Kidney glomerular epithelial cell (primary cell): Measurements from ENCODE around the gene HKDC1.
"Not testable (repeated sequence)": the region's sequence is repeated elsewhere in the genome, so short reads cannot be mapped to it uniquely, and the experiment has no call there.

ENCODE experiments used
- DNase-seq: peaks from one replicate; lab custom pipeline; 2025; lab: John Stamatoyannopoulos, UW

Gene HKDC1

DNA sequence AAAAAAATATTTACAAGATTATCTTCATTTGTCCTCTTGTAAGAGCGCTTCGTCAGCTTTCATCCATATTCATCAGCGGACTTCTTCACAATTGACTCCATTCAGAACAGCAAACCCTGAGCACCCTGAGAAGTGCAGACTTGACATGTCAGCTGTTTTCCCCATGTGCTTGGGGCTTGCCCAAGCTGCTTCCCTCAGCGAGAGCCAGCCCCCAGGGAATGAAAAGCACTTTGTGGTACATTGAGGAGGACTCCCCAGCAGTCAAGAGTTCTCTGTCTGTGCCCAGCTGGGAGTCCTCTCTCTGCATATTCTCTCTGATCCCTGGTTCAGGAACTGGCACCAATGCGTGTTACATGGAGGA, 22.7 kb downstream of the HKDC1 start:
- DNase-seq = no peak

DNA sequence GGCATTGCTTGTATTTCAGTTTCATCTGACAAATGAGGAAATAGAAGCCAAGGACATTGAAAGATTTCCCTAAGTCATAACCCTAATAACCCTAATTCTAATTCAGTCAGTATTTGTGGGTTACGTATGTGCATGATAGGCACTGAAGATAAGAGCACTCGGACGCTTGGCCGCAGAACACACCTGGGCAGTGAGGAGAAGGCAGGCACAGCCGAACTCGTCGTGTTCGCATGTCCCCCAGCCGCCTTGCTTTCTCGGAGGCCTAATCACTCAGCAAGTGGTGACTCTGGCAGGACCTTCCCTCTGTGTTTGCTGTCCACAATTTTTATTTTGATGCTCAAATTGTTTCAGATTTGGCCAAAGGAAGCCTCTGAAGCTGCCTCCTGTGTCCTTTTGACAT, 23.7 kb downstream of the HKDC1 start:
- DNase-seq = no peak

- no peak for DNase-seq
Measured at GRCh38 chr10:69246036-69246435, 25.9 kb downstream of the HKDC1 start.

DNA sequence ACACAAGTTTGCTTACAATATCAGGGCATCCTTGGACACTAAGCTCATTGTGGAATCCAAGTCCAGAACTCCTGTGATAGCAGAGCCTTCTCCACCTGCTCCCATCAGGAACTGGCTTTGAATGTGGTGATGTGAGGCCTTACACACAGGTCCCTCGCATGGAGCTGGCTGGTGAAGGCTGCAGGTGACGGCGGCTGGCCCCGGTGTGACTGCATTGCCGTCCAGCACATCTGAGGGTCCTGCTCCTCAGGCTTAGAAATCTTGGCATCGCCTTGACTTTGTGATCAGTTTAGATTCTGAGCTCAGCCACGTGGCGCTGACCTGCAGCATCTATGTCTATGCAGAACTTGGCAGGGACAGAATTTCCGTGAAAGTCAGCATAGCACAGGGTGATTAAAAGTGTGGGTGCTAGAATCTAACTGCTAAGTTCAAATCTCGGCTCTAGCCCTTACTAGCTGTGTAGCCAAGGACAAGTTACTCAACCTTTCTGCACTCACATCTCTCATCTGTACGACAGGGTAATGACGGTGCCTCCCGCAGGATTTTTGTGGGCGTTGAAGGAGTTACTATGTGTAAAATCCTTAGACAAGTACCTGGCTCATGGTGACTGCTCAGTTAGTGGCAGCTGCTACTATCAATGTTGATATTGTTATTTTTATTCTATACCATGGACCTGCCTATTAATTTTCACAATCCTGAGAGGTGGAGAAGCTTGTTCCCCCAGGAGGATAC, 26.6 kb downstream of the HKDC1 start:
- DNase-seq = no peak

- DNase-seq = no peak
Measured at GRCh38 chr10:69247313-69247710, 27.2 kb downstream of the HKDC1 start.

- no peak for DNase-seq
Measured at GRCh38 chr10:69248117-69248730, 28.1 kb downstream of the HKDC1 start.

DNA sequence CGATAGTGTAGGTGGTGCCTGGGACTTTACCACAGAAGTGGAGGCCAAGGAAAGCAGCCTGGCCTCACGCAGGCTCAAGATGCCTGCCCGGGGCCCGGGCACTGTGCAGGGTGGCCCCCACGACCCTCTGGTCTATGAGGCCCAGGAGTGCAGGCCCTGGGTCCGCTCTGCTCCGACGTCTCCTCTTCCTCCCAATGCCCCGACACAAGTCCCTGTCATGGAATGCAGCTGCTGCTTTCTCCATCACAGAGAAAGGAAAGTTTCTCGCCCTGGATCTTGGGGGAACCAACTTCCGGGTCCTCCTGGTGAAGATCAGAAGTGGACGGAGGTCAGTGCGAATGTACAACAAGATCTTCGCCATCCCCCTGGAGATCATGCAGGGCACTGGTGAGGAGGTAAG, 29.9 kb downstream of the HKDC1 start:
- DNase-seq = no peak

- DNase-seq = not testable (repeated sequence)
Measured at GRCh38 chr10:69251417-69251816, 31.3 kb downstream of the HKDC1 start.

GRCh38 chr10:69253171-69253570, 33.0 kb downstream of the HKDC1 start:
- DNase-seq = no peak

DNA sequence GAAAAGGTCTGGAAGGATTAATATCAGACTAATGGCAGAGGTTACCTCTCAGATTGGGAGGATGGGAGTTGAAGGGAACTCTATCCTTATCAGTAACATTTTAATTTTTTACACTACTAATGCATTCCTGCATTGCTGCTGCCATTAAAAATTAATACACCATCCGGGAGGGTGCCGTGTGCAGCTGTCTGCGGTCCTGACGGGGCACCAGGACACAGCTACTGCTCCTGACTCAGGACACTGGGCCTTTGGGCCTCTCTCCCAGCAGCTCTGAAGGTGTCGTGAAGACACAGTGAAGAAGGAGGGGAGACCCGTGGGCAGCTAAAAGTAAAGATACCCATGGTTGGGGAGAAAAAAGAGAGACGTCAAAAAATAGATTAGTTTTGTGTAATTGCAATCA, 34.7 kb downstream of the HKDC1 start:
- DNase-seq = no peak

- DNase-seq = no peak
Measured at GRCh38 chr10:69259547-69260243, 39.6 kb downstream of the HKDC1 start.

GRCh38 chr10:69261184-69261583, 41.1 kb downstream of the HKDC1 start:
- DNase-seq = no peak

DNA sequence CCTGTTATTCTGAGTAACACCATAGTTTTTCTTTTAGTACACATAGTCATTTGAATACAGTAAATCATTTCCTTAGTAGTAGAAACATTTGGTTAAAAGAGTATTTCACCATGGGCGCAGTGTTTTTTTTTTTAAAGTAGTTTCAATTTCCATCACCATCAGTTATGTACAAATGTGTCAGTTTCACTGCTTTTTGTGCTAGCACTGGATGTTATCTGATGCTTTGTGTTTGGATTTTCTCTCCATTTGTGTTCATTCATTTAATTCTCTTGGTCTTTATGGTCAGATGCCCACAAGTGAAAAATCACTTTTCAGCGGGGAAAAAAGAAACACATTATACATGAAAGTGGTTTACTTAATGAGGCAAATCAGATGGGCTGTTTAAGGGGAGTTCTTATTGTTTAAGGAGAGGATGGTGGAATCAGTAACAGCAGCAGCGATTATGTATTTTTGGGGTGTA, 42.2 kb downstream of the HKDC1 start:
- no peak for DNase-seq

DNA sequence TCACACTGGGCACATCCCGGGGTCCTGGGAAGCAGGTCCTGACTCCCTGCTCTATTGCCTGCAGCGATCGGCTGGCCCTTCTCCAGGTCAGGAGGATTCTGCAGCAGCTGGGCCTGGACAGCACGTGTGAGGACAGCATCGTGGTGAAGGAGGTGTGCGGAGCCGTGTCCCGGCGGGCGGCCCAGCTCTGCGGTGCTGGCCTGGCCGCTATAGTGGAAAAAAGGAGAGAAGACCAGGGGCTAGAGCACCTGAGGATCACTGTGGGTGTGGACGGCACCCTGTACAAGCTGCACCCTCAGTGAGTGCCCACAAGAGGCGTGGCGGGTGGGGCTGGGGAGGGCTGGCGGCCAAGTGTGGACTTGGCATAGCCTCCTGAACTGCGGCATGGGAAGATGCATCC, 45.4 kb downstream of the HKDC1 start:
- DNase-seq = no peak

DNA sequence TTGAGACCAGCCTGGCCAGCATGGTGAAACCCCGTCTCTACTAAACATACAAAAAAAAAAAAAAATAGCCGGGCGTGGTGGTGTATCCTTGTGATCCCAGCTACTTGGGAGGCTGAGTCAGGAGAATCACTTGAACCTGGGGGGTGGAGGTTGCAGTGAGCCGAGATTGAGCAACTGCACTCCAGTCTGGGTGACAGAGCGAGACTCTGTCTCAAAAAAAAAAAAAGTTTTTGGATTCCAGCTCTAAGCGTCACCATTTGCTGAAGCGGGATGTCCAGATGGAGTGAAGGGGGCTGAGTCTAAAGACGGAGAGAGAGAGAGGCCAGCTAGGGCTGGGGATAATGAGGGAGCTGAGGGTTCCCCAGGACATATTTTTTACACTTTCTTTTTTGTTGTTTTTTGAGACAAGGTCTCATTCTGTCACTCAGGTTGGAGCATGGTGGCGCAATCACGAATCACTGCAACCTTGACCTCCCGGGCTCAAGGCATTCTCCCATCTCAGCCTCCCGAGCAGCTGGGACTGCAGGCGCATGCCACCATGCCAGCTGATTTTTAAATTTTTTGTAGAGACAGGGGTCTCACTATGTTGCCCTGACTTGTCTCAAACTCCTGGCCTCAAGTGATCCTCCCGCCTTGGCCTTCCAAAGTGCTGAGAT, 48.8 kb downstream of the HKDC1 start:
- DNase-seq = no peak

DNA sequence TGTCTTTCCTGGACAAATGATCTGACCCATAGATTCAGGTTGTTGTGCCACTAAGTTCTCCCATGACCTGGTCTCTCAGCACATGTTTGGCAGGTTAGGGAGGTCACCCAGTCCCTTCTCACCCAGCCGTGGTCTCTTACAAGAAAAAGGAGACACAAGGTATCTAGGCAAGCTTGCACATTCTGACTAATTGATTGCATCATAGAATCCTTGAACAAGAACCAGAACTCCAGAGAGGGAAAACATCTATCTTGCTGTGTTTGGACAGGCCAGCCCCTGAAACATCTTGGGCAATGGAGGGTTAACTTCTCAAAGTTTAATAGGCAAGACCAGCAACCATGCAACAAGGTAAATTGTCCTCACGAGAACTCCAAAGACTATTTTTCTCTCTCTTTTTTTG, 49.6 kb downstream of the HKDC1 start:
- DNase-seq = no peak

- DNase-seq = no peak
Measured at GRCh38 chr10:69270990-69271389, 50.9 kb downstream of the HKDC1 start.

DNA sequence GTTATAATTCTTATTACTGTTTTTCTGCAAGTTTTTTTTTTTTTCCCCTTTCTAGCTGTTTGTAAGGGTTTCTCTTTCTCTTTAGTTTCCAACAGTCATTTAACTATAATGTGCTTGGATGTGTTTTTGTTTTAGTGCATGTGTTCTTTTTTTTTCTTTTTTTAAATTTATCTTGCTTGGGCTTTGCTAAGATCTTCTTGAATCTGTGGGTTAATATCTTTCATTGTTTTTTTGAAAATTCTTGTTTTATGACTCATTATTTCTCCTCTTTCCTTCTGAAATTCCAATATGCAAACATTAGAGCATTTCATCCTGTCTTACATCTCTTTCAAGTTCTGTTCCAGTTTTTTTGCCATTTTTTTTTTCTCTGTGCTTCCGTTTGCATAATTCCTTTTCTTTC, 52.5 kb downstream of the HKDC1 start:
- DNase-seq = no peak

DNA sequence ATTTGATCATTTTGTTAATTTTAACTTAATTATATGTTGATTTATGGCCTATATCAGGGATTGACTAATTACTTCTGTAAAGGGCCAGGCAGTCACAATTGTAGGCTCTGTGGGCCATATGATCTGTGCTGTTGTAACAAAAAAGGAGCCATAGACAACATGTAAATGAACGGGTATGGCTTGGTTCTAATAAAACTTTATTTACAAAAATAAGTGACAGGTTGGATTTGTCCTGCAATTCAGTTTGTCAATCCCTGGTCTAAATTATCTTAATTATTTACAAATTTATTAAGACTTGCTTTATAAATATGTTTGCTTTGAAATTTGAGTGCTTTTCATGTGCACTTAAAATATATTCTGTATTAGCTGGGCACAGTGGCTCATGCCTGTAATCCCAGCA, 55.3 kb downstream of the HKDC1 start:
- DNase-seq = no peak

GRCh38 chr10:69276503-69276902, 56.4 kb downstream of the HKDC1 start:
- no peak for DNase-seq

- DNase-seq = no peak
Measured at GRCh38 chr10:69278446-69278963, 58.4 kb downstream of the HKDC1 start, which contains the start of gene HK1. HK1 (plus strand) TSS chr10:69278496.

DNA sequence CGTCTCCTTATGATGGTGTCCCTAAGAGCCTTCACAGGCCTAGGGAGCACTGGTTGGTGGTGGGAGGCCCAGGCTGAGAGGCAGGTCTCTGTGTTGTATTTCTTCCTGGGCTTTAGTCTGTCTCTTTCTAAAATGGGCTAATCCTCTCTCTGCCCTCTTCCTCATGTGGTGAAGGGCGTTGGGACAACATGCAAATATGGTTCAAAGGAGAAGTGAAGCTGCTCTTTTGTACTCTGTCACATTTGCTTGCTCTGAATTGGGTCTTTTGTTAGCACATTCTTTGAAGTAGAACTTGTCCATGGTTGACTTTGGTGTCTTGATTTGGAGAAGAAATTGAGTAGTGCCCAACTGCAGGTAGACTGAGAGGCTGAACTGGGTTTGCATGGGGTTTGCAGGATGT, 59.0 kb downstream of the HKDC1 start:
- no peak for DNase-seq
